Measurements from ENCODE around the gene LRRC43.

LRRC43 gene

DNA sequence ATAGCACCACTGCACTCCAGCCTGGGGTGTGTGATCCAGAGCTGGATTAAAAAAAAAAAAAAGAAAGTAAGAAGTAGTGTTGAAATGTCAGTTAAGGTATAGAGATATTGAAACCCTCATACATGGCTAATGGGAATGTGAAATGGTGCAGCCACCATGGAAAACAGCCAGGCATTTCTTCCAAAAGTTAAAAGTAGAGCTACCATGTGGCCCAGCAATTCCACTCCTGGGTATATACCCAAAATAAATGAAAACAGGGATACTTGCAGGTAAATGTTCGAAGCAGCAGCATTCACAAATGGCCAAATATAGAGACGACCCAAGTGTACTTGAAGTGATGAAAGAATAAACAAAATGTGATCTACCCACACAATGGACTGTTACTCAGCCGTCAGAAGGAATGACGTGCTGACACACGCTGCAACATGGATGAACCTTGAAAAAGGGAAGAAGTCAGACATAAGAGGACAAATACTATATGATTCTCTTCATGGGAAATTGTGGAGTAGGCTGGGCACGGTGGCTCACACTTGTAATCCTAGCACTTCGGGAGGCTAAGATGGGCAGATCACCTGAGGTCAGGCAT, 24.1 kb upstream of the LRRC43 start:
- DNase-seq (ENCODE audit: low read depth): no peak
- no peak overlapping the region for H3K4me3 ChIP-seq (ENCODE audit: low read length)
- TF ChIP-seq, protein P1, sequence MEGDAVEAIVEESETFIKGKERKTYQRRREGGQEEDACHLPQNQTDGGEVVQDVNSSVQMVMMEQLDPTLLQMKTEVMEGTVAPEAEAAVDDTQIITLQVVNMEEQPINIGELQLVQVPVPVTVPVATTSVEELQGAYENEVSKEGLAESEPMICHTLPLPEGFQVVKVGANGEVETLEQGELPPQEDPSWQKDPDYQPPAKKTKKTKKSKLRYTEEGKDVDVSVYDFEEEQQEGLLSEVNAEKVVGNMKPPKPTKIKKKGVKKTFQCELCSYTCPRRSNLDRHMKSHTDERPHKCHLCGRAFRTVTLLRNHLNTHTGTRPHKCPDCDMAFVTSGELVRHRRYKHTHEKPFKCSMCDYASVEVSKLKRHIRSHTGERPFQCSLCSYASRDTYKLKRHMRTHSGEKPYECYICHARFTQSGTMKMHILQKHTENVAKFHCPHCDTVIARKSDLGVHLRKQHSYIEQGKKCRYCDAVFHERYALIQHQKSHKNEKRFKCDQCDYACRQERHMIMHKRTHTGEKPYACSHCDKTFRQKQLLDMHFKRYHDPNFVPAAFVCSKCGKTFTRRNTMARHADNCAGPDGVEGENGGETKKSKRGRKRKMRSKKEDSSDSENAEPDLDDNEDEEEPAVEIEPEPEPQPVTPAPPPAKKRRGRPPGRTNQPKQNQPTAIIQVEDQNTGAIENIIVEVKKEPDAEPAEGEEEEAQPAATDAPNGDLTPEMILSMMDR (conservative IDR thresholded peaks at IDR 0.05; ENCODE audit: low read length): no peak

DNA sequence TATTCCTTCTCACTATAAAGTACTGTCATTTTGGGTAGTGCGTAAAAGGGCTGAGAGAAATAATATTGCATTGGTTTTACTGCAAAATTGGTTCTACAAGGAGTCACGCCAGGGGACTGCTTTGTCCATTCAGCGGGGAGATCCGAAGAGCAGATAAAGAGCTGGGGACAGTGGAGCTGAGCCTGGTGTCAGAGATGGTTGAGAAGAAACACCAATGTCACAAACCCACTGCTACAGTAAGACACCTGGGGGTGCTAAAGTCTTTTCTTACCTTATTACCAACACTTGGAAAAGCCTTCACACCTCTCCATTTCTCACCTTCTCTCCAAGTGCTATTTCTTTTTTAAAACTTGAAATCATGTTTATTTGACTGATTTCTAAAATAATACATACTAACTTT, 23.0 kb upstream of the LRRC43 start:
- H3K4me3 ChIP-seq (ENCODE audit: low read length): no peak overlapping the region
- no peak for DNase-seq (ENCODE audit: low read depth)
- TF ChIP-seq, protein P1 (conservative IDR thresholded peaks at IDR 0.05; ENCODE audit: low read length): no peak

DNA sequence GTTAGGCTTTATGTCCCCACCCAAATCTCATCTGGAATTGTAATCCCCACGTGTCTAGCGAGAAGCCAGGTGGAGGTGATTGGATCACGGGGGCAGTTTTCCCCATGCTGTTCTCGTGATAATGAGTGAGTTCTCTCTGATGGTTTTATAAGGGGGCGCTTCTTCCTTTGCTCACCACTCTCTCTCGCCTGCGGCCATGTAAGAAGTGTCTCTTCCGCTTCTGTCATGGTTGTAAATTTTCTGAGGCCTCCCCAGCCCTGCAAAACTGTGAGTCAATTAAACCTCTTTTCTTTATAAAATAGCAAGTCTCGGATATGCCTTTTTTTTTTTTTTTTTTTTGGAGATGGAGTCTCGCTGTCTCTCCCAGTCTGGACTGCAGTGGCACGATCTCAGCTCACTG, 22.2 kb upstream of the LRRC43 start:
- DNase-seq (ENCODE audit: low read depth): no peak
- H3K4me3 ChIP-seq (ENCODE audit: low read length): no peak overlapping the region
- TF ChIP-seq, protein P1 (conservative IDR thresholded peaks at IDR 0.05; ENCODE audit: low read length): no peak

DNA sequence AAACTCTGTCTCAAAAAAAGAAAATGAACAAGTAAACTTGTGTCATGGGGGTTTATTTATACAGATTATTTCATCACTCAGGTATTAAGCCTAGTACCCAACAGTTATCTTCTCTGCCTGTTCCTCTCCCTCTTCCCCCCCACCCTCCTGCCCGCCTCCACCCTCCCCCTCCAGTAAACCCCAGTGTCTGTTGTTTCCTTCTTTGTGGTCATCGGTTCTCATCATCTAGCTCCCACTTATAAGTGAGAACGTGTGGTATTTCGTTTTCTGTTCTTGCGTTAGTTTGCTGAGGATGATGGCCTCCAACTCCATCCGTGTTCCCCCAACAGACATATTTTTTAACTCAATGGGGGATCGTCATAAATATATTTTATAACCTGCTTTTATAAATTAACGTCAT, 21.2 kb upstream of the LRRC43 start:
- H3K4me3 ChIP-seq (ENCODE audit: low read length): no peak overlapping the region
- TF ChIP-seq, protein P1 (conservative IDR thresholded peaks at IDR 0.05; ENCODE audit: low read length): no peak
- DNase-seq (ENCODE audit: low read depth): no peak

DNA sequence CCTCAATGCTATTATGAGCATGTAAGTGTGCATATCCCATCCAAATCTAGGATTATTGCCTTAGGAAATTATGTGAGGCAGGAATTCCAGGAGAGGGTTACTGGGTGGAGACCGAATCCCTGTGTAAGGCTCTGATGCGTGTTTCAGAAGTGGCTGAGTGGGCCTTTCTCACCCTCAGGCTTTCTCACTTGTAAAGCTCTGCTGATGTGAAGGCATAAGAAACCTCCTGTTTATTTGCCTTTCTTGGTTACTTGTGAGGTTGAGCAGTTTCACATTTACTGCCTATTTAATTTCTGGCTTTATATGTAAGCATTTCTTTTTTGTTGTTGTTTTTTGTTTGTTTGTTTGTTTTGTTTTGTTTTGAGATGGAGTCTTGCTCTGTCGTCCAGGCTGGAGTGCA, 19.9 kb upstream of the LRRC43 start:
- H3K4me3 ChIP-seq (ENCODE audit: low read length): no peak overlapping the region
- no peak for DNase-seq (ENCODE audit: low read depth)
- TF ChIP-seq, protein P1 (conservative IDR thresholded peaks at IDR 0.05; ENCODE audit: low read length): no peak

GRCh38 chr12:122166422-122167349, 16.2 kb upstream of the LRRC43 start:
- DNase-seq (ENCODE audit: low read depth): no peak
- TF ChIP-seq, protein P1 (conservative IDR thresholded peaks at IDR 0.05; ENCODE audit: low read length): no peak
- no peak overlapping the region for H3K4me3 ChIP-seq (ENCODE audit: low read length)

Measured in AG10803 (cell line).